HepG2 (cell line): Measurements from ENCODE around the gene ARHGAP33. TPM values are rescaled to one million over a fixed set of nuclear protein-coding genes. Genes with fewer than 3 reads are reported as not detected.

Experiments
- AGO1 ChIP-seq: fragments of 200-400 bp; formaldehyde crosslinking; IDR thresholded peaks from 2 replicates; pipeline ENCODE4 v1.6.1; 2017; ENCODE audit warnings: mild to moderate bottlenecking, low read depth, low read length, moderate library complexity; ENCODE audit not compliant: poor library complexity, severe bottlenecking
- ARID4A ChIP-seq: sonication (generic); formaldehyde crosslinking; IDR thresholded peaks from 2 replicates; pipeline ENCODE4 v1.5.0; 2020; ENCODE audit warnings: mild to moderate bottlenecking, missing genetic modification reagents, borderline replicate concordance
- CBX5 ChIP-seq: sonication (generic); formaldehyde crosslinking; IDR thresholded peaks from 2 replicates; pipeline ENCODE4 v1.4.0; 2020; ENCODE audit warnings: missing genetic modification reagents, borderline replicate concordance
- DNMT1 ChIP-seq: sonication (generic); formaldehyde crosslinking; IDR thresholded peaks from 2 replicates; pipeline ENCODE4 v1.5.1; 2020; ENCODE audit warnings: mild to moderate bottlenecking, missing genetic modification reagents
- ETS1 ChIP-seq: sonication (generic); formaldehyde crosslinking; IDR thresholded peaks from 2 replicates; pipeline ENCODE4 v1.4.0; 2020; ENCODE audit warnings: missing genetic modification reagents
- ETV5 ChIP-seq: IDR thresholded peaks from 2 replicates; pipeline ENCODE4 v1.6.1; 2018; ENCODE audit warnings: missing biosample characterization, missing genetic modification reagents, inconsistent platforms, borderline replicate concordance
- MBNL3 ChIP-seq: fragments of 250-450 bp; sonication (Bioruptor Pico); conservative IDR thresholded peaks from 2 replicates; pipeline ENCODE4 v1.8.0; 2022; ENCODE audit warnings: mild to moderate bottlenecking, inconsistent platforms
- RFXAP ChIP-seq: sonication (generic); formaldehyde crosslinking; IDR thresholded peaks from 2 replicates; pipeline ENCODE4 v1.4.0; 2020; ENCODE audit warnings: missing genetic modification reagents, borderline replicate concordance
- THAP7 ChIP-seq: sonication (generic); formaldehyde crosslinking; IDR thresholded peaks from 2 replicates; pipeline ENCODE4 v1.8.1; 2023; ENCODE audit warnings: mild to moderate bottlenecking, missing genetic modification reagents
- ZNF17 ChIP-seq: sonication (generic); formaldehyde crosslinking; IDR thresholded peaks from 2 replicates; pipeline ENCODE4 v1.5.0; 2020; ENCODE audit warnings: mild to moderate bottlenecking, missing genetic modification reagents
- ZNF180 ChIP-seq: sonication (generic); formaldehyde crosslinking; IDR thresholded peaks from 2 replicates; pipeline ENCODE4 v1.4.0; 2020; ENCODE audit warnings: low read depth, missing genetic modification reagents, borderline replicate concordance
- ZNF597 ChIP-seq: sonication (generic); formaldehyde crosslinking; IDR thresholded peaks from 2 replicates; pipeline ENCODE4 v1.5.0; 2020; ENCODE audit warnings: missing genetic modification reagents
- ZNF687 ChIP-seq: sonication (generic); formaldehyde crosslinking; IDR thresholded peaks from 2 replicates; pipeline ENCODE4 v1.5.1; 2020; ENCODE audit warnings: mild to moderate bottlenecking, missing genetic modification reagents, moderate library complexity
- ZNF766 ChIP-seq: sonication (generic); formaldehyde crosslinking; IDR thresholded peaks from 2 replicates; pipeline ENCODE4 v1.5.0; 2020; ENCODE audit warnings: missing genetic modification reagents, borderline replicate concordance
- ZNF775 ChIP-seq: sonication (generic); formaldehyde crosslinking; IDR thresholded peaks from 2 replicates; pipeline ENCODE4 v1.4.0; 2020; ENCODE audit warnings: missing genetic modification reagents, mild to moderate bottlenecking, moderate library complexity, borderline replicate concordance
- polyA plus RNA-seq, 8 experiments: library from polyadenylated mRNA; depleted of rRNA in 3 of 8; stranded (reverse) in 7 of 8; unstranded in 1 of 8; fragments of >200 nt; fragmentation: Illumina TruSeq in 4 of 8; extraction: Trizol in 4 of 8; gene quantifications; 2 replicates each; pipeline versions ENCODE4 v1.2.1 to v1.2.3, GENCODE V29; 2011 to 2016; ENCODE audit warnings: low read depth in 4 of 8, missing spikeins in 1 of 8, mixed read lengths in 1 of 8; ENCODE audit not compliant: insufficient read depth in 1 of 8
- total RNA-seq, 5 experiments: library from RNA; depleted of rRNA; stranded (reverse); fragments of >200 nt; fragmentation: Illumina TruSeq; extraction: Trizol; gene quantifications; 2 replicates each; pipeline ENCODE4 v1.2.3, GENCODE V29; 2016; ENCODE audit warnings: low read depth in 1 of 5

The ARHGAP33 gene
- total and polyA plus RNA-seq, 2 of the 13 experiments (the other 11 are each of a cell fraction or from before 2014, with no cell fraction given) = 1.3 to 2.7 TPM

- TF ChIP-seq ARID4A (CRISPR knock-in tag) (peak; percentile 94), ZNF687 (peak; percentile 61; the same call in 1 of the 2 replicates), RFXAP (CRISPR knock-in tag) (peak; percentile 64), ETV5 (peak; percentile 86), THAP7 (CRISPR knock-in tag) (0 out of 2 replicates have a peak, but pooled peaks have one; percentile 75), ZNF17 (CRISPR knock-in tag) (no peak), CBX5 (CRISPR knock-in tag) (no peak), DNMT1 (CRISPR knock-in tag) (0 out of 2 replicates have a peak, but pooled peaks have one; percentile 45), ZNF775 (CRISPR knock-in tag) (no peak), ZNF180 (CRISPR knock-in tag) (0 out of 2 replicates have a peak, but pooled peaks have one; percentile 40), ZNF766 (no peak), ZNF597 (CRISPR knock-in tag) (0 out of 2 replicates have a peak, but pooled peaks have one; percentile 71), AGO1 (peak; percentile 93), ETS1 (CRISPR knock-in tag) (no peak), MBNL3 (no peak)
Observed at GRCh38 chr19:35757749-35758608, 17.4 kb upstream of the ARHGAP33 start, which contains the start of gene PROSER3 (continued).
